Neuronal stem cell (in vitro differentiated cells): ENCODE measurements around the gene CHD6.

Source experiments
- DNase-seq: peaks from one replicate; pipeline ENCODE4 v3.0.0-alpha.2; 2013; ENCODE audit warnings: low spot score
- H2AFZ ChIP-seq: one replicate; pipeline ENCODE4 v1.6.1; 2013; ENCODE audit warnings: mild to moderate bottlenecking, low read length, inconsistent platforms
- H2AK5ac ChIP-seq: 2 replicates; pipeline ENCODE4 v1.6.1; 2013; ENCODE audit warnings: low read depth, mild to moderate bottlenecking, inconsistent platforms, low read length, moderate library complexity, mixed read lengths
- H2BK120ac ChIP-seq: 2 replicates; pipeline ENCODE4 v1.6.1; 2013; ENCODE audit warnings: low read depth, mild to moderate bottlenecking, inconsistent platforms, low read length, moderate library complexity, mixed read lengths
- H2BK12ac ChIP-seq: one replicate; pipeline ENCODE4 v1.6.1; 2013; ENCODE audit warnings: low read length, inconsistent platforms
- H2BK15ac ChIP-seq: 2 replicates; pipeline ENCODE4 v1.6.1; 2013; ENCODE audit warnings: mild to moderate bottlenecking, low read length, inconsistent platforms, mixed read lengths
- H2BK5ac ChIP-seq: one replicate; pipeline ENCODE4 v1.6.1; 2013; ENCODE audit warnings: inconsistent platforms, mild to moderate bottlenecking, low read length, moderate library complexity
- H3K14ac ChIP-seq: one replicate; pipeline ENCODE4 v1.6.1; 2013; ENCODE audit warnings: low read length, inconsistent platforms
- H3K18ac ChIP-seq: 2 replicates; pipeline ENCODE4 v1.6.1; 2013; ENCODE audit warnings: low read length, inconsistent platforms
- H3K23ac ChIP-seq: 2 replicates; pipeline ENCODE4 v1.6.1; 2013; ENCODE audit warnings: low read depth, mild to moderate bottlenecking, mixed read lengths, low read length, inconsistent platforms; ENCODE audit not compliant: poor library complexity
- H3K27ac ChIP-seq: replicated peaks from 3 replicates; pipeline ENCODE4 v1.5.1; 2013; ENCODE audit warnings: low read length, inconsistent platforms
- H3K27me3 ChIP-seq, 3 experiments: 2 replicates each; pipeline ENCODE4 v1.6.1; 2013; ENCODE audit warnings: low read length in 3 of 3, mild to moderate bottlenecking in 2 of 3, inconsistent platforms in 1 of 3, low read depth in 1 of 3, mixed read lengths in 1 of 3, moderate library complexity in 1 of 3; ENCODE audit not compliant: control insufficient read depth in 3 of 3, insufficient read depth in 3 of 3
- H3K36me3 ChIP-seq, 2 donors: replicated peaks in 1 of 2; 2 replicates each; pipeline ENCODE4 v1.6.1; 2013; ENCODE audit warnings: low read length in 2 of 2; ENCODE audit not compliant: control insufficient read depth in 2 of 2, insufficient read depth in 2 of 2
- H3K4ac ChIP-seq: 2 replicates; pipeline ENCODE4 v1.6.1; 2013; ENCODE audit warnings: inconsistent platforms, mild to moderate bottlenecking, low read length, moderate library complexity
- H3K4me1 ChIP-seq, 2 donors: 1 replicate in 1 of 2; 2 replicates in 1 of 2; pipeline ENCODE4 v1.6.1; 2013; ENCODE audit warnings: low read length in 2 of 2, low read depth in 1 of 2; ENCODE audit not compliant: control insufficient read depth in 2 of 2, insufficient read depth in 1 of 2
- H3K4me2 ChIP-seq: one replicate; pipeline ENCODE4 v1.6.1; 2013; ENCODE audit warnings: mild to moderate bottlenecking, low read length, inconsistent platforms; ENCODE audit not compliant: insufficient read depth, poor library complexity, severe bottlenecking
- H3K4me3 ChIP-seq, 2 donors: 2 replicates each; pipeline ENCODE4 v1.5.1; 2013; ENCODE audit warnings: low read length in 2 of 2, mild to moderate bottlenecking in 2 of 2, inconsistent platforms in 1 of 2, moderate library complexity in 1 of 2
- H3K79me1 ChIP-seq: one replicate; pipeline ENCODE4 v1.6.1; 2013; ENCODE audit warnings: low read depth, mild to moderate bottlenecking, inconsistent platforms, low read length, moderate library complexity
- H3K9ac ChIP-seq: one replicate; pipeline ENCODE4 v1.6.1; 2013; ENCODE audit warnings: mild to moderate bottlenecking, low read depth, low read length, inconsistent platforms; ENCODE audit not compliant: poor library complexity
- H3K9me3 ChIP-seq, 2 donors: replicated peaks in 1 of 2; 2 replicates each; pipeline versions ENCODE3 to v1.6.1; 2013; ENCODE audit warnings: low read length in 2 of 2, mild to moderate bottlenecking in 2 of 2, inconsistent platforms in 1 of 2, low read depth in 1 of 2, mixed read lengths in 1 of 2, moderate library complexity in 1 of 2; ENCODE audit not compliant: control insufficient read depth in 2 of 2, insufficient read depth in 1 of 2
- H4K8ac ChIP-seq: one replicate; pipeline ENCODE4 v1.6.1; 2013; ENCODE audit warnings: low read depth, mild to moderate bottlenecking, inconsistent platforms, low read length, moderate library complexity
- H4K91ac ChIP-seq: one replicate; pipeline ENCODE4 v1.6.1; 2013; ENCODE audit warnings: low read length, low read depth, mild to moderate bottlenecking, inconsistent platforms; ENCODE audit not compliant: poor library complexity
- WGBS, 2 donors: extraction: QIAGEN DNeasy Blood & Tissue Kit; methylation state at CpG; one replicate each; pipeline ENCODE4 v1.1.7; 2013; ENCODE audit warnings: missing lambda C conversion rate in 2 of 2, mixed read lengths in 1 of 2; ENCODE audit not compliant: insufficient read length in 2 of 2, insufficient replicate concordance in 1 of 2; ENCODE audit errors: extremely low coverage in 2 of 2; 5-methylcytosine and 5-hydroxymethylcytosine counted together

CHD6 gene

DNA sequence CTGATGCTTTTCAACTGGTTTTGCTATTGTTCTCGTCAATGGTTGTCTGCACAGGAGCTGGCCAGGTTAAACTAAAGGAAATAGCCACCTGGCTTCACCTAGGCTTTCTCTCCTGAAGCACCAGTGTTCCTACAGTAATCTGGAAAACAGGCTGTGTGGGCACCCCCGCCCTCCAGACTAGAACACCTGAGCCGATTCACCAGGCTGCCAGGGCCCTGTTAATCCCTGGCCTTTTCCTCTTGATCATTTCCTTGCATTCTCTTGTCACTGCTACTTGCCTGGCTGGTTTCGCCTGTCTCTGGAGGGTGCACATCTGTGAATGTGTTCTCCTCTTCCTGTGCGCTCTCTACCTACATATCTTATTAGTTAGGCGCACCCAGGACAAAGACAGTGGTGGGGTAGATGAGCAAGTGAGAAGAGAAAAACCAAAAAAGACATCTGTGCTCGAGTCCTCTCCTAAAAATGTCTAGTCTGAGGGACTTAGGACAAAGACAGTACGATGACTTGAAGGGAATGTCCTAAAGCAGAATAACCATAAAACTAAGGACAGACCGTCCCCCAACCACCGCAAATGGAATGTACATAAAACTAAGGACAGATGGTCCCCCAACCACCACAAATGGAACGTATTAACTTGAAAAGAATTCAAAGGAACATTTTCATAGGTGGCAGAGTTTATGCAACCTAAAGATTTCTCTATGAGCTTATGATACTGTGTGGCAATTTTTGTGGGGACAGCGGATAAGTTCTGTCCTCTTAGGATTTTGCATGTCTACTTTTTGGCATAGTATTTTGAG is 205.7 kb downstream of the CHD6 start:
- H4K8ac ChIP-seq: no peak overlapping the region
- H3K4me3 ChIP-seq: no peak overlapping the region
- no CpG with 5 or more reads among the region's 12 CpGs for WGBS, 2 donors
- H2BK12ac ChIP-seq: no peak overlapping the region
- H2AFZ ChIP-seq: no peak overlapping the region
- H3K4me1 ChIP-seq: peaks cover 0 to 5% of the 10 kb centered on the region in 2 donors
- H2BK15ac ChIP-seq: no peak overlapping the region
- no peak overlapping the region for H3K18ac ChIP-seq
- H3K4me2 ChIP-seq: no peak overlapping the region
- no peak overlapping the region for H2AK5ac ChIP-seq
- H3K9ac ChIP-seq: no peak overlapping the region
- no peaks in the 10 kb centered on the region for H3K9me3 ChIP-seq
- H3K79me1 ChIP-seq: no peaks in the 10 kb centered on the region
- no peak overlapping the region for H2BK120ac ChIP-seq
- no peak overlapping the region for H3K14ac ChIP-seq
- peaks cover 51 to 100% of the 10 kb centered on the region in 2 donors for H3K36me3 ChIP-seq
- no peak overlapping the region for H3K27ac ChIP-seq
- no peak for DNase-seq
- H3K4ac ChIP-seq: no peak overlapping the region
- H4K91ac ChIP-seq: no peak overlapping the region
- no peak overlapping the region for H3K23ac ChIP-seq
- no peak overlapping the region for H2BK5ac ChIP-seq
- no peaks in the 10 kb centered on the region for H3K27me3 ChIP-seq

DNA sequence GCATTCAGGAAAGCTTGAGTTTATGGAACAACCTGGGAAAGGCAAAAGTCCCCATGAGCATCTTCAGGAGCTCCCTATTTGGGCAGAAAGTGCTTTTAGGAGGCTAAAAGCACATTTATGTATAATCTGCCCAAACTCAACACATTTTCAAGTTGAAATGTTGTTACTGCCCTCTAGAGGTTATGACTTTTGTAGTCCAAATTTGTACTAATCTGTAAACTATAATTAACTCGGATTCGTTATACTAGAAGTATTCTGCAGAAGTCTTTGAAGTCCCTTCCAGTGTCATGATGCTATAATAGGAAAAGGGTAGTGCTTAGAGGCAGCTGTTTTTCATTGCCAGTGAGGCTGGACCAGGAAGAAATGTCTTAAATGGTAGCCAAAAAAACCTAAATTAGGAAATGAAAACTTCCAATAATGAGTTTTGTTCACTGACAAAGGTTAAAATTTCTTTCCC is 206.8 kb downstream of the CHD6 start:
- Histone ChIP-seq H3K14ac (no peak overlapping the region), H3K4me2 (no peak overlapping the region), H2BK12ac (no peak overlapping the region), H3K23ac (no peak overlapping the region), H3K4me3 (no peak overlapping the region), H3K18ac (no peak overlapping the region), H3K27ac (no peak overlapping the region), H2BK5ac (no peak overlapping the region), H3K9ac (no peak overlapping the region), H3K27me3 (no peaks in the 10 kb centered on the region), H4K91ac (no peak overlapping the region), H3K4me1 (peaks cover 0 to 3% of the 10 kb centered on the region in 2 donors), H4K8ac (no peak overlapping the region), H2BK15ac (no peak overlapping the region), H3K9me3 (no peaks in the 10 kb centered on the region), H3K4ac (no peak overlapping the region), H2AFZ (no peak overlapping the region), H2BK120ac (no peak overlapping the region), H3K79me1 (no peaks in the 10 kb centered on the region), H2AK5ac (no peak overlapping the region), H3K36me3 (peaks cover 59 to 100% of the 10 kb centered on the region in 2 donors)
- no CpG with 5 or more reads among the region's 2 CpGs for WGBS, 2 donors
- DNase-seq: no peak

DNA sequence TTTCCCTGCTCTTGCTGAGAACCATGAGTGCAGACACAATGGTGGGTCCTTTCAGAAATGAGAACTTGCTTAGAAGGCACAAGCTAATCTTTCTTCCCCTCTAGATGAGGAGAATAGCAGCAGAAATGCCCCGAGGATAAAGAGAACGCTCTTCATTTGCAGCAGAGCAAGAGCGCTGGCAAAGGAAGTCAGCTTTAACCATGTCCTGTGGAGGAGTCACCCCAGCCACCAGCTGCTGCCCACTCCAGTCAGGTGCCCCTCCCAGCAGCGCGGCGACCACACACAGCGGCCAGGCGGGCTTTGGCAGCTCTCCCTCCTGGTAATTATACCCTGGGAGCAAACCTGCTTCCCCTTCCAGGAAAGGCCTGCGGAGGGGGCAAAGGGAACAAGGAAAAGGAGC is 209.2 kb downstream of the CHD6 start:
- no peak overlapping the region for H4K8ac ChIP-seq
- no peak for DNase-seq
- H3K9me3 ChIP-seq: no peaks in the 10 kb centered on the region
- WGBS, 2 donors: no CpG with 5 or more reads among the region's 9 CpGs
- no peak overlapping the region for H3K23ac ChIP-seq
- H3K4me3 ChIP-seq: no peak overlapping the region
- H3K14ac ChIP-seq: no peak overlapping the region
- no peak overlapping the region for H2AK5ac ChIP-seq
- H2BK5ac ChIP-seq: no peak overlapping the region
- H2AFZ ChIP-seq: no peak overlapping the region
- H3K4me2 ChIP-seq: no peak overlapping the region
- H3K27ac ChIP-seq: no peak overlapping the region
- H2BK15ac ChIP-seq: no peak overlapping the region
- H3K18ac ChIP-seq: no peak overlapping the region
- H4K91ac ChIP-seq: no peak overlapping the region
- no peaks in the 10 kb centered on the region for H3K27me3 ChIP-seq
- H3K4ac ChIP-seq: no peak overlapping the region
- H2BK12ac ChIP-seq: no peak overlapping the region
- no peak overlapping the region for H3K9ac ChIP-seq
- no peak overlapping the region for H2BK120ac ChIP-seq
- H3K4me1 ChIP-seq: peaks cover 0 to 3% of the 10 kb centered on the region in 2 donors
- H3K36me3 ChIP-seq: peaks cover 58 to 100% of the 10 kb centered on the region in 2 donors
- no peaks in the 10 kb centered on the region for H3K79me1 ChIP-seq

DNA sequence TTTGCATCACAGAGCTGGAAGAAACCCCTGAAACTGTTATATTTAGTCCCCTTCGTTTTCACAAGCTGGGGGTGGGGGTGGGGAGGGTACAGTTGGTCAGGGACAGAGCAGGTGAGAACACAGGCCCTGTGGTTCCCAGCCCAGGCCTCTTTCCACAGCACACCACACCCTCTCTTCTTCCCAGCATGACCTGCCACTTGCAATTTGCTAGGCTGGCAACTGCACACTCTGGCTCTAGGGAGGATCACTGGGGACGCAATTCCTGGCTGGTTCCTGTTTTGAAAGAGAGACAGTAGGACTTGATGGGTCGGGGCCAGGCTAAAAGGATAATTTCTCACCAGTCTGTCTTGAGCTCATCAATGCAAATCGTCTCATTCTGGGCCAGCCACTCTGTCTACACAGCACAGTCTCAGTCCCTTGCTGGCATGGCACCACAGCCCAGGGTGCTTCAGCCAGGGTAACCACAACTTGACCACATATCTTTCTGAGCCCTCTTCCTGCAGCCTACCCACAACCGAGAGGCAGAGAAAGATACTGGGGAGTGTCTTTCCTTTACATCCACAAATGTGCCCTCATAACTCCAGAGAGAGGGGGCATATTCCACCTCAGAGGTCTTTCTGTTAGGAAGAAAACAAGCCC is 209.9 kb downstream of the CHD6 start:
- H3K36me3 ChIP-seq: peaks cover 59 to 100% of the 10 kb centered on the region in 2 donors

More for the DNA sequence above, 209.9 kb downstream of the CHD6 start:
- H3K23ac ChIP-seq: no peak overlapping the region
- H2BK5ac ChIP-seq: no peak overlapping the region
- no peak overlapping the region for H4K91ac ChIP-seq
- H3K4me1 ChIP-seq: peaks cover 0 to 3% of the 10 kb centered on the region in 2 donors
- H3K9ac ChIP-seq: no peak overlapping the region
- H2AFZ ChIP-seq: no peak overlapping the region
- no peak overlapping the region for H3K18ac ChIP-seq
- H3K79me1 ChIP-seq: no peaks in the 10 kb centered on the region
- no peak overlapping the region for H3K4ac ChIP-seq
- no peaks in the 10 kb centered on the region for H3K9me3 ChIP-seq
- no peak overlapping the region for H2AK5ac ChIP-seq
- H3K27me3 ChIP-seq: no peaks in the 10 kb centered on the region
- no peak overlapping the region for H4K8ac ChIP-seq
- no peak overlapping the region for H2BK120ac ChIP-seq
- DNase-seq: no peak
- WGBS, 2 donors: no CpG with 5 or more reads among the region's 5 CpGs
- H3K4me2 ChIP-seq: no peak overlapping the region
- H2BK15ac ChIP-seq: no peak overlapping the region
- no peak overlapping the region for H3K27ac ChIP-seq
- H3K4me3 ChIP-seq: no peak overlapping the region
- H2BK12ac ChIP-seq: no peak overlapping the region
- no peak overlapping the region for H3K14ac ChIP-seq
